Activated CD4-positive, alpha-beta T cell treated with anti-CD3 and anti-CD28 coated beads, Interleukin-2, amount 50 U/mL, for 16 hours (primary cell): Measurements from ENCODE around the gene DGCR8.

Source experiments
- DNase-seq: peaks from one replicate; pipeline ENCODE4 v3.0.0-alpha.2; 2020

DGCR8 gene

GRCh38 chr22:20068640-20069039 is 11.4 kb upstream of the DGCR8 start:
- DNase-seq: no peak

GRCh38 chr22:20069331-20070042 is 10.6 kb upstream of the DGCR8 start:
- no peak for DNase-seq

GRCh38 chr22:20071524-20071972 is 8.5 kb upstream of the DGCR8 start:
- DNase-seq: no peak

GRCh38 chr22:20076627-20077172 is 3.3 kb upstream of the DGCR8 start:
- no peak for DNase-seq

GRCh38 chr22:20080445-20080775 is 369 bp downstream of the DGCR8 start:
- peak; percentile 66 for DNase-seq

- peak; percentile 12 for DNase-seq
Observed at GRCh38 chr22:20080776-20081654, 974 bp downstream of the DGCR8 start.

DNA sequence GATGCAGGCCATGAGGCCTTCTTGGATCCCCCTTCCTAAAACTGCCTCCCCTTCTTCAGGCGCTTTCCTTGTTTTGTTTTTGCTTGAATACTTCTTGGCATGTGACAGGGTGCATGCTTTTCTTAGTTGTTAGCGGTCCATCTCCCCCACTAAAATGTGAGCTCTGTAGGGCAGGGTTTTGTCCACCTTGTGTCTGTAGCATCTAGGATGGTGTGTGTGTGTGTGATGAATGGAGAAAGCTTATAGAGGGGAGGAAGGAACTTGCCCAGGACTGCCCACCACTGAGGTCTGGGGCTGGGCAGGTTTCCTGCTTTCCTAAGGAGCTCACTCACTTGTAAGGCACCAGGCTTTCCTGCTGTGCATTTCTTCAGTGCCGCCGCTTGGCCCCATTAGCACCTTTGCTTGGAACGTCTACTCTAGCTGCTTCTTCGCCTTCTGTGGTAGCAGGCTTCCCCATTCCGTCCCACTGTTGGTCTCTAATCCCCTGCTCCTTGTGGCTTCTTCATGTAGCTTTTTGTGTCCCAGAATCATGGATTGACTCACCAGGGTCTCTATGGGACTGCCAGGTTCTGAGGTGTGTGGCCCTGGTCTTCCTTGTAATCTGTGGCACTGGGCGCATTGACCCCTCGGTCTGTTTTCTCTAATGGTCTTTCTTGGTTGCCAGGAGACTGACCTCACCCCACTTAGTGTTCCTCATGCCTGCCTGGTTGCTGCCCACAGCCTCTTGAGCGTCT is 3.3 kb downstream of the DGCR8 start:
- no peak for DNase-seq

DNA sequence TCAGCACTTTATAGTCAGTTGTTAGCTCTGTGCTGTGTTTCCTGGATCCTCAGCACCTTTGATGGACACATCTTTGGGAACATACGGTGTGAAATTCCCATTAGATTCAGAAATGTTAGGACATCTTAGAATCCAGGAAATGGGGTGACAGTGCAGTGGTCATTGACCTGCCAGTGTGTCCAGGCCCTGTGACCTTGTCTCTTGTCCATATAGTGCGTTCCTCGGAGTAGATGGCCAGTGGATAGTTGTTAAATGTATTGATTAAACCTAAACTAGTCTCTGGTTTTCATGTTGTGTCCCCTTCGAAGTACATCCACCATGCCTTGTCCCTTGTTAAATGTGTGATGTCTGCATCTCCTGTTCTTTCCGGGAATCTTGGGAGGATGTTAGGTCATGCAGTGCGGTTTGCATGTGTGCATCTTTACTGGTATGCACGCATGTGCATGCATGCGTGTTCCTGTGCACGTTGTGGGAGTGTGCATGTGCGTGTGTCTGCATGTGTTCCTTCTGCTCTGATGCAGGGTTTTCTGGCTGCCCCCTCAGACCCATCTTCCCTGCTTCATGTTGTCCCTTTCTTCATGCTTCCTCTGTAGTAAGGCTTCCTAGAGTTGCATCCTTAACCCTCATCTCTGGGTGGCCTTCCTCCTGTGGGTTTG is 4.0 kb downstream of the DGCR8 start:
- no peak for DNase-seq

DNA sequence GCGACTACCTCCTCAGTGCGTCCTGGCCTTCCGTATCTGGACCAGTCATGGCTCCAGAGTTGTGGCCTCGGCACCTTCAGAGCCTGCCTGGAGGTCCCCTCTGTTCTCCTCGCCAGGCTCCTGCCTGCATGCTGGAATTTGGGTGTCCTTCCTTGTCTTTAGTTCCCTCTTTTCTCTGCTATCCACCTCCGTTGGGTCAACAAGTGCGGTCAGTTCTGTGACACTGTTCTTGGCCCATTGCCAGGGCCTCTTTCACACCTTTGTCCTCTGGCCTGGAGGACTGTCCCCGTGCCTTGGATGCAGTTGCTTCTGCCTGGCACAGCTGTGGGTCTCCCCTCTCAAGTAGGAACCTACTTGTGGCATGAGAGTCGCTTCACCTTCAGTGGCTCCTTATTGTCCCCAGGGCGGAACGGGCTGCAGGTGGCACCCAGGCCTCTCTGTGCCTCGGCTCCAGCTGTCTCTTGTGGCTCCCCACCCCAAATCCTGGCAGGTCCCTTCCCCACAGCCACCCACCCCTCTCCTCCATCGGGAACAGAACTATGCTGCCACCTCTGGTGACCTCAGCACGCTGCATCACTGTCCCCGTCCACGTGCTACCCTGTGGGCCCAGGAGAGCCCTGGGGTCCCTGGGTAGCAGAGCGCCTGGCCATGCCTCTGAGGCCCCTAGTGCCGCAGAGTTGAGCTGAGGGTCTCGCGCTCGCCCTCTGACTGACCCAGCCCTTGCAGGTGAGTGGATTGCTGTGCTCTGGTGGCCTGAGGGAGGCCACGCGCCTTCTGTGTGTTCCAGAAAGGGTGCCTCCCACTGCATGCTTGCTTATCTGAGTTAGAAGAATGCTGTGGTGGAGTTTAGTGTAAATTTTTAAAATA is 4.7 kb downstream of the DGCR8 start:
- DNase-seq: no peak

DNA sequence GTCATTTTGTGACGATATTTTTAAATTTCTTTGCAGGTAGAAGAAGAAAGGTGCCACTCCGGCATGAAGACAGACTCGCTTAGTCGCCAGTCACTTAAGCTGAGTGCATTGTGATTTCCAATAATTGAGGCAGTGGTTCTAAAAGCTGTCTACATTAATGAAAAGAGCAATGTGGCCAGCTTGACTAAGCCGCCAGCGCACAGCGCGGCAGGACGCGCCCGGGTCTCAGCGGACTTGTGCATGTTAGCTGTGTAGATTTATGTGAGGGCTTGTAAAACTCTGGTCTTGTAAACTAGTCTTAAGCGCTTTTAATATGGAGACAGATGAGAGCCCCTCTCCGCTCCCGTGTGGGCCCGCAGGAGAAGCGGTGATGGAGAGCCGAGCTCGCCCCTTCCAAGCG is 5.6 kb downstream of the DGCR8 start:
- no peak for DNase-seq

GRCh38 chr22:20086101-20086599 is 6.1 kb downstream of the DGCR8 start:
- no peak for DNase-seq

DNA sequence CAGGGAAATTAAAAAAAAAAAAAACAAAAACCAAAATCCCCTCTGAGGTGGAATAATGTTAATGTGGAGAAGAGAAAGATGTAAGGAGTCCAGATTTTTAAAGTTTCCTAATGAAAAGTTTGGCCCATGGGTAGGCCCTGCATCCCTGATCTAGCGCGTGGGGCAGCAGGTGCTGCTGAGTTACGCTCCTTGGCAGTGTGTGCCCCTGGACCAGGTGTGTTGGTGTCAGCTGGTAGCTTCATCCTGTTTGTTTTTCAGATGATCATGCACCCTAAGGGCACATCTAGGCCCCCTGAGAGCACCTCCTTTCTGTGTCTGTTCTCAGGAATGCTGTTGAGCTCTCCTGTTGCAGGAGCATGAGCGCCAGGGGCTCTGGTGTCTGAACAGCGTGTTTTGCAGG is 6.7 kb downstream of the DGCR8 start:
- DNase-seq: no peak

DNA sequence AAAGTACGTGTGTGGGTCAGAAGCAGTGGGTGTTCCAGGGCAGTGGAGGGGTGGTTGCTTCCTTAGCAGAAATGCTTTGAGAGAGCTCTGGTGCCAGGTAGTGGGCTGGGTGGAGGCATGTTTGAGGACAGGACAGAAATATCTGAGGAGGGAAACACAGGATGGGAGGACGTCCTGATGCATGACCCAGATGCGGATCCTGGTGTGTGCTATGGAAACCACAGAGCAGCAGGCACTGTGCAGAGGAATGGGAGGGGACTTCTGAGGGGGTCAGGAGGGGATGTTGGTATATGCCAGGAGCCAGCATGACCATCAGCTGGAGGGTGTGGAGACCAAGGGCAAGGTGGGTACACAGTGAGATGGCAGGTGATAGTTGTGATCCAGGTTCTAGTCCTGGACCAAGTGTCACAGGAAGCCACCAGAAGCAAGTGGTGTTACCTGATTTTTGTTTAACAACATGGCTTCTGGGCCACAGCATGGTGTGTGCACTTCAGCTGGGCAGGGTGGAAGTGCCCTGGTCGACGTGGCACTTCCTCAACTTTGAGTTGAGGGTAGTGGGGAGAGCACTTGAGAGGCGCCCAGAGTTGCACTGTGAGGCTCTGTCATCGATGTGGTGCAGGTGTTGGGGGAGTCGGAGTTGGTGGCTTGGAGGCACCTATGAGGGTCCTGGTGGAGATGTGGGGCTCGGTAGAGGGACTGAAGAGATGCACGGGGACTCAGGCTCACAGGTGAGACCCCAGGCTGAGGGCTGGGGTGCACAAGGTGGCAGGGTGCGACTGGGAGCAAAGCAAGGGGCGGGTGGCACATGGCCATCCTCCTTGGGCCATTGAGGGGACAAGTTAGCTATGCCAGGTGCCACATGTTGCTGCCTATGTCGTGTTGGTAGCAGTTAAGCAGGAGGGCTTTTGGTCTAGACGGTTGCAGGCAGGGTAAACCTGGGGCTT is 7.5 kb downstream of the DGCR8 start:
- DNase-seq: no peak

DNA sequence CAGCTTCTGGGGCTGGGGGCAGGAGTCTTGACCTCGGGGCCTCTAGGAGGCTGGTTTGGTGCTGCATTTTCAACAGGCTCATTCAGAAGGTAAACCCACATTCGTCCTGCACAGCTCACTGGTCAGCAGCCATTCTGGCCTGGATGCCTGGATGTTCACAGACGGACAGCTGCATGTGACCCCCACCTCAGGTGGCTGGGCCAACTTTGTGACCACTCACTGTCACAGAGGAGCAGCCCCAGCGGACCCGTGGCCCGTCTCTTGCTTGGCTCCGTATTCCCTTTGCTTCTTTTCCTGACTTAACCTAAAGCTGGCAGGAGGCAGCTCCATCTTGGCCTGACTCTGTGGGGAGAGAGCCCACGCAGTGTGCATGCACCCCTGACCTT is 8.2 kb downstream of the DGCR8 start:
- DNase-seq: no peak

DNA sequence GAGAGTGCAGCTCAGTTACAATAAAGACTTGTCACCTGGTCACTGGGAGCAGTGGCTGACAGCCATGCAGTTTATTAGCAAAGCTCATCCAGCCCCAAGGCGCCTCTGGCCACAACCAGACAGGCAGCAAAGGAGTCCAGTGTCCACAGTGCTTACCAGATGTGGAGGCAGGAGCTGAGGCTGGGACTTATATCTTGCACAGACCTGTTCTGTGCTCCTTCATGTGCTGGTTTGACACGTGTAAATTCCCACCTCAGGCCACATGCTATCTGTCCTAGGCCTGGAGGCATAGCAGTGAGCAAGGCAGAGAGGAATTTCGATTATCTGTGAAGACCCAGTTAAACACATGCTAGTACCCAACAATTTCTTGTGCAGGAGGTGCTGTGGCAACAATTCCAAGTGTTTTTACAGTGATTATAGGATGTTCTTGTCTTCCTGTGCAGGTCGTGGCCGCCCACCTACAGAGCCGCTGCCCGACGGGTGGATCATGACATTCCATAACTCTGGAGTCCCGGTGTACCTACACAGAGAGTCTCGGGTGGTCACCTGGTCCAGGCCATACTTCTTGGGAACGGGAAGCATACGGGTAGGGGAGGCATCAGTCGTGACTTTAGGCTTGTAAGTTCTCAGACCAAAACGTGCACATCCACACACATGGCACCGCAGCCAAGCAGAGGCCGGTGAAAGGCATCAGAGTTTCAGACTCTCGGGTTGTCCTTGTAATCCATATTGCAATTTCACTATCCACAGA is 9.4 kb downstream of the DGCR8 start:
- DNase-seq: no peak

DNA sequence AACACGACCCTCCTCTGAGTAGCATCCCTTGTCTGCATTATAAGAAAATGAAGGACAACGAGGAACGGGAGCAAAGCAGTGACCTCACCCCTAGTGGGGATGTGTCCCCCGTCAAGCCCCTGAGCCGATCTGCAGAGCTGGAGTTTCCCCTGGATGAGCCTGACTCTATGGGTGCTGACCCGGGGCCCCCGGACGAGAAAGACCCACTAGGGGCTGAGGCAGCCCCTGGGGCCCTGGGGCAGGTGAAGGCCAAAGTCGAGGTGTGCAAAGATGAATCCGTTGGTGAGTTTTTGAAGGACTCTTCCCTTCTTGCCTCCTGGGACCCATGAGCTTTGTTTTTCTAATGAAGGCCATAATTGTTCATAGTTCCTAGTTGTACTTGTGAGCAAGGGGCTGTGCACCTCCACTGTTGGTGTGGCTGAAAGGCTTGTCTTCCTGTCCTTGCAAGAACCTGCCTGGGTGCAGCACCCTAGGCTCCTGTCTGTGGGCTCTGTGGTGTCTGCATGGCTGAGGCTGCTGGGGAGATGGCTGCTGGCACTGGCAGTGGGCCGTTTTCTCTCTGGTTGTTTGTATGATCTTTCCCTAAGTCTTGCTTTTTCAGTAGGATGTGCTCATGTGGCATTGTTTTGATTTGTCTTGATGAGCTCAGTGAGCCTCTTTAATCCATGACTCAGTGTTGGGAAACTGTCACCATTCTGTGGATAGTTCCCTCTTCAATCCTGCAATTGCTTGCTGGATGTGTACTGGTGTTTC is 10.1 kb downstream of the DGCR8 start:
- DNase-seq: no peak

GRCh38 chr22:20090730-20091240 is 10.7 kb downstream of the DGCR8 start:
- DNase-seq: no peak

DNA sequence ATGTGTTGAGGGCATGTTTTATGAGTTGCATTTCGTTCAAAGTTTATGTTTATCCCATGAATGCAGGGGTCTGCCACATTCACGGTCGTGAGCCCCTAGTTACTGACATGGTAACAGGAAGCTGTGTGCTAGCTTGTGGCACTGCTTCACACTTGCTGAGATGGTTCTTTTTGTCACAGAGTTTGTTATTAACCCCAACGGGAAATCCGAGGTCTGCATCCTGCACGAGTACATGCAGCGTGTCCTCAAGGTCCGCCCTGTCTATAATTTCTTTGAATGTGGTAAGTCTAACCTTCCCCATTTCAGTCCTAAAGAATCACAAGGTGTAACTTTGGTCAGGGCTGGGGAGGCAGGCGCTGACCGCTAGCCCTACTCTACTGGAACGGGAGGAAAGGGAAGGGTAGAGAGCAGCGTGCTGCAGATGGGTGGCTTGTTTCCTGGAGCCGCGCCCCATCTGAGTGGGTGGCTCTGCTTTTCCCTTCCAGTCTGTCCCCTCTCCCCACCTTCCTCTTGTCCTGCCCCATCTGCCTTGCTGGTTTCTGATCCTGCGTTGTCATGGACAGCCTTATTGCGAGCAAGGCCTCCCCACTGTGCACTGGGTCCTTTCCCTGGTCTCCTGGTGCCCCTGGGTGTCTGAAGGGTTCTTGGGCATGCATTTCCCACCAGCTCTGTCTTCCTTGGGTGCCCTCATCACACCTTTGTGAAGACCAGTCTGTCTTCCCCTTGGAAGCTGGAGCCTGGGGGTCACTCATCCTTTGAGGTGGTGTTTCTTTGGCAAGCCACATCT is 11.8 kb downstream of the DGCR8 start:
- no peak for DNase-seq
